Keratinocyte (primary cell): ENCODE measurements around the gene RGS6. TPM values are rescaled to one million over a fixed set of nuclear protein-coding genes. Genes with fewer than 3 reads are reported as not detected.

ENCODE experiments used
- DNase-seq: peaks from one replicate; pipeline ENCODE4 v3.0.0-alpha.2; 2011; ENCODE audit warnings: low read depth, missing footprints, low spot score
- FAIRE-seq: peaks from 2 replicates; lab custom pipeline; 2011; peaks lifted over from hg19 to GRCh38; lab: Jason Lieb, UNC
- H2AFZ ChIP-seq: 2 replicates; pipeline ENCODE4 v1.6.0; 2012; ENCODE audit warnings: low read length, control low read depth, inconsistent platforms; ENCODE audit not compliant: control insufficient read depth
- H3K27ac ChIP-seq: 2 replicates; pipeline ENCODE4 v1.5.1; 2011; ENCODE audit warnings: low read length; ENCODE audit not compliant: control insufficient read depth, insufficient read depth
- H3K27me3 ChIP-seq: 3 replicates; pipeline ENCODE4 v1.6.0; 2011; ENCODE audit warnings: low read length; ENCODE audit not compliant: control insufficient read depth, insufficient read depth; ENCODE audit errors: extremely low read depth
- H3K36me3 ChIP-seq, 2 experiments: 2 replicates in 1 of 2; 3 replicates in 1 of 2; pipeline ENCODE4 v1.5.1; 2011; ENCODE audit warnings: low read length in 2 of 2, mild to moderate bottlenecking in 1 of 2; ENCODE audit not compliant: control insufficient read depth in 2 of 2, insufficient read depth in 2 of 2; ENCODE audit errors: extremely low read depth in 1 of 2
- H3K4me1 ChIP-seq: 3 replicates; pipeline ENCODE4 v1.5.1; 2011; ENCODE audit warnings: low read length; ENCODE audit not compliant: control insufficient read depth, insufficient read depth; ENCODE audit errors: extremely low read depth
- H3K4me2 ChIP-seq: 3 replicates; pipeline ENCODE4 v1.6.0; 2011; ENCODE audit warnings: low read depth, low read length; ENCODE audit not compliant: control insufficient read depth, insufficient read depth; ENCODE audit errors: extremely low read depth
- H3K4me3 ChIP-seq, 3 experiments: fragments of 200-600 bp in 1 of 3; sonication (generic) in 1 of 3; 2 replicates in 2 of 3; 3 replicates in 1 of 3; pipeline ENCODE4 v1.5.1; 2011 to 2016; ENCODE audit warnings: low read length in 3 of 3, mild to moderate bottlenecking in 3 of 3, control low read depth in 2 of 3, inconsistent platforms in 1 of 3, low read depth in 1 of 3, mixed read lengths in 1 of 3, mixed run types in 1 of 3, moderate library complexity in 1 of 3; ENCODE audit not compliant: control insufficient read depth in 2 of 3, insufficient read depth in 2 of 3; ENCODE audit errors: extremely low read depth in 1 of 3
- H3K79me2 ChIP-seq: 2 replicates; pipeline ENCODE4 v1.6.0; 2012; ENCODE audit warnings: low read length; ENCODE audit not compliant: control insufficient read depth, insufficient read depth
- H3K9ac ChIP-seq: 3 replicates; pipeline ENCODE4 v1.6.0; 2011; ENCODE audit warnings: low read length; ENCODE audit not compliant: control insufficient read depth, insufficient read depth; ENCODE audit errors: extremely low read depth
- H3K9me1 ChIP-seq: 3 replicates; pipeline ENCODE4 v1.6.0; 2011; ENCODE audit warnings: low read length; ENCODE audit not compliant: control insufficient read depth, insufficient read depth; ENCODE audit errors: extremely low read depth
- H3K9me3 ChIP-seq: 2 replicates; pipeline ENCODE4 v1.5.1; 2012; ENCODE audit warnings: low read depth, low read length; ENCODE audit not compliant: control insufficient read depth
- H4K20me1 ChIP-seq: 3 replicates; pipeline ENCODE4 v1.6.0; 2011; ENCODE audit warnings: low read length; ENCODE audit not compliant: control insufficient read depth, insufficient read depth; ENCODE audit errors: extremely low read depth
- EZH2 ChIP-seq: IDR thresholded peaks from one replicate; pipeline ENCODE4 v1.6.1; 2012; ENCODE audit warnings: inconsistent platforms, mild to moderate bottlenecking, low read length, moderate library complexity
- dilution Hi-C: fragments of 300-500 bp; cut with MboI; formaldehyde crosslinking; loops from one replicate; pipeline ENCODE4 v1.7.0; 2020; ENCODE audit warnings: low sequenced_read_pairs; ENCODE audit not compliant: extremely low pct_ligation_motif_present
- polyA plus RNA-seq, 5 experiments: library from polyadenylated mRNA; depleted of rRNA in 3 of 5; stranded (reverse) in 3 of 5; stranded (forward) in 1 of 5; unstranded in 1 of 5; fragments of >200 nt; gene quantifications; 1 replicate in 1 of 5; 2 replicates in 3 of 5; 3 replicates in 1 of 5; pipeline versions ENCODE4 v1.2.1 to v1.2.3, GENCODE V29; 2011 to 2012; ENCODE audit warnings: missing spikeins in 2 of 5, low read depth in 1 of 5, low replicate concordance in 1 of 5
- TF ChIP-seq, protein P1 (sequence below), 3 experiments: IDR thresholded peaks in 1 of 3; conservative IDR thresholded peaks in 1 of 3; optimal IDR thresholded peaks in 1 of 3; 2 replicates in 2 of 3; 3 replicates in 1 of 3; pipeline versions ENCODE3 to v1.5.1; 2011; ENCODE audit warnings: low read length in 3 of 3, mild to moderate bottlenecking in 3 of 3, moderate library complexity in 2 of 3, control low read depth in 1 of 3, inconsistent platforms in 1 of 3; ENCODE audit not compliant: insufficient read depth in 2 of 3; ENCODE audit errors: extremely low read depth in 1 of 3

The RGS6 gene
- polyA plus RNA-seq, 1 donor (not counting 4 experiments of a cell fraction or from before 2014, with no cell fraction given), result not detected

DNA sequence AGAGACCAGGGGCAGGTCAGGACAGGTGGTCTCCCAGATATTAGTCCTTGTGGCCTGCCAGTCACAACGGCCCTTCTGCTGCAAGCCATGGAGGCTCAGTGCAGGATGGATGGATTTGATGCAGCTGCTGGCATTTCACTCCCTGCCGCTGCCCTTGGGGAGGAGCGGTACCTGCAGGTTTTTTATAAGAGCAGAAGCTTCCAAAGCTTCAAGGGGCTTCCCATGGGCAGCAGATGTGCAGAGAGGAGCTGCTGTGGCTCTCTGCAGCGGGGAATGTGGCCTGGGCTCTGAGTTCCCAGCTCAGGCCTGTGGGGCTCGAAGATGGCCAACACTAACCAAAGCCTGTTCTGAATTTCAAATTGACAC lies 582.4 kb downstream of the RGS6 start:
- Histone ChIP-seq H3K9ac (no peak overlapping the region), H2AFZ (no peak overlapping the region)
- no peak for FAIRE-seq

GRCh38 chr14:72515779-72516770 lies 583.8 kb downstream of the RGS6 start:
- no peaks in the 10 kb centered on the region for H3K79me2 ChIP-seq
- H3K9me1 ChIP-seq, result no peaks in the 10 kb centered on the region
- dilution Hi-C loops, result no loop called here
- FAIRE-seq (no peak), DNase-seq (no peak)
- H3K9ac ChIP-seq, result no peak overlapping the region
- no peaks in the 10 kb centered on the region for H3K36me3 ChIP-seq
- no peaks in the 10 kb centered on the region for H3K4me1 ChIP-seq
- H3K4me2 ChIP-seq, result no peak overlapping the region
- H3K4me3 ChIP-seq, result no peak overlapping the region
- H3K27ac ChIP-seq, result no peak overlapping the region
- no peaks in the 10 kb centered on the region for H3K27me3 ChIP-seq
- H2AFZ ChIP-seq, result no peak overlapping the region
- H3K9me3 ChIP-seq, result no peaks in the 10 kb centered on the region
- TF ChIP-seq EZH2, result no peak
- TF ChIP-seq, protein P1, sequence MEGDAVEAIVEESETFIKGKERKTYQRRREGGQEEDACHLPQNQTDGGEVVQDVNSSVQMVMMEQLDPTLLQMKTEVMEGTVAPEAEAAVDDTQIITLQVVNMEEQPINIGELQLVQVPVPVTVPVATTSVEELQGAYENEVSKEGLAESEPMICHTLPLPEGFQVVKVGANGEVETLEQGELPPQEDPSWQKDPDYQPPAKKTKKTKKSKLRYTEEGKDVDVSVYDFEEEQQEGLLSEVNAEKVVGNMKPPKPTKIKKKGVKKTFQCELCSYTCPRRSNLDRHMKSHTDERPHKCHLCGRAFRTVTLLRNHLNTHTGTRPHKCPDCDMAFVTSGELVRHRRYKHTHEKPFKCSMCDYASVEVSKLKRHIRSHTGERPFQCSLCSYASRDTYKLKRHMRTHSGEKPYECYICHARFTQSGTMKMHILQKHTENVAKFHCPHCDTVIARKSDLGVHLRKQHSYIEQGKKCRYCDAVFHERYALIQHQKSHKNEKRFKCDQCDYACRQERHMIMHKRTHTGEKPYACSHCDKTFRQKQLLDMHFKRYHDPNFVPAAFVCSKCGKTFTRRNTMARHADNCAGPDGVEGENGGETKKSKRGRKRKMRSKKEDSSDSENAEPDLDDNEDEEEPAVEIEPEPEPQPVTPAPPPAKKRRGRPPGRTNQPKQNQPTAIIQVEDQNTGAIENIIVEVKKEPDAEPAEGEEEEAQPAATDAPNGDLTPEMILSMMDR (optimal IDR thresholded peaks at IDR 0.05 in 1 of 3, IDR thresholded peaks at IDR 0.05 in 1 of 3, conservative IDR thresholded peaks at IDR 0.05 in 1 of 3; ENCODE audit: extremely low read depth in 1 of 3, insufficient read depth in 2 of 3, low read length in 3 of 3), result no peak
- H4K20me1 ChIP-seq, result no peaks in the 10 kb centered on the region

More for the DNA sequence above, 582.4 kb downstream of the RGS6 start:
- Histone ChIP-seq H3K4me2 (no peak overlapping the region), H3K27ac (no peak overlapping the region), H3K27me3 (peaks cover 2% of the 10 kb centered on the region), H3K4me3 (no peak overlapping the region), H3K4me1 (no peaks in the 10 kb centered on the region), H3K79me2 (no peaks in the 10 kb centered on the region), H3K36me3 (no peaks in the 10 kb centered on the region), H3K9me1 (no peaks in the 10 kb centered on the region), H4K20me1 (no peaks in the 10 kb centered on the region), H3K9me3 (no peaks in the 10 kb centered on the region)
- no peak for TF ChIP-seq EZH2
- TF ChIP-seq, protein P1 (optimal IDR thresholded peaks at IDR 0.05 in 1 of 3, IDR thresholded peaks at IDR 0.05 in 1 of 3, conservative IDR thresholded peaks at IDR 0.05 in 1 of 3; ENCODE audit: extremely low read depth in 1 of 3, insufficient read depth in 2 of 3, low read length in 3 of 3), result no peak
- dilution Hi-C loops, result no loop called here
- DNase-seq, result no peak
